ENCODE results near the gene USP10. TPM values are rescaled to one million over a fixed set of nuclear protein-coding genes. Genes with fewer than 3 reads are reported as not detected.

The USP10 gene
- total RNA-seq, 2 donors from 2014 or later, result 148 to 149 TPM

- Histone ChIP-seq H3K36me3 (ENCODE audit: control insufficient read depth, insufficient read depth, low read length) (peaks cover 28% of the 10 kb centered on the region), H3K9ac (ENCODE audit: extremely low read depth, low read length, poor library complexity, severe bottlenecking) (no peak overlapping the region), H3K4me3 (ENCODE audit: low read length) (no peak overlapping the region), H3K27me3 (ENCODE audit: control insufficient read depth, insufficient read depth, low read length, poor library complexity, severe bottlenecking) (no peaks in the 10 kb centered on the region), H3K27ac (ENCODE audit: low read depth, low read length) (no peak overlapping the region), H3K9me3 (ENCODE audit: control insufficient read depth, low read length) (no peaks in the 10 kb centered on the region), H3K4me1 (ENCODE audit: control insufficient read depth, insufficient read depth, low read length) (no peaks in the 10 kb centered on the region)
- TF ChIP-seq CTCF (conservative IDR thresholded peaks at IDR 0.05), result no peak
- Mint-ChIP-seq H3K36me3 (ENCODE audit: low read depth) (peaks cover 7% of the 10 kb centered on the region), H3K4me1 (peaks cover 59% of the 10 kb centered on the region), H3K4me3 (no peak overlapping the region), H3K9me3 (no peaks in the 10 kb centered on the region), H3K27me3 (ENCODE audit: insufficient read depth) (no peaks in the 10 kb centered on the region), H3K27ac (peak overlapping the region; percentile 84)
- 89 to 93% methylated on average over 12 of the region's 13 CpGs for WGBS, 2 experiments (ENCODE audit: insufficient coverage in 1 of 2, insufficient read length in 1 of 2)
- DNase-seq, result no peak
Measured at GRCh38 chr16:84712801-84713775, 13.3 kb downstream of the USP10 start.

GRCh38 chr16:84714028-84714427 lies 14.2 kb downstream of the USP10 start:
- Mint-ChIP-seq H3K9me3 (no peaks in the 10 kb centered on the region), H3K27me3 (ENCODE audit: insufficient read depth) (no peaks in the 10 kb centered on the region), H3K36me3 (ENCODE audit: low read depth) (peaks cover 7% of the 10 kb centered on the region), H3K4me1 (peaks cover 50% of the 10 kb centered on the region), H3K27ac (peak overlapping the region; percentile 84), H3K4me3 (no peak overlapping the region)
- no peak overlapping the region for H3K4me3 ChIP-seq (ENCODE audit: low read length)
- H3K4me1 ChIP-seq (ENCODE audit: control insufficient read depth, insufficient read depth, low read length), result no peaks in the 10 kb centered on the region
- H3K27me3 ChIP-seq (ENCODE audit: control insufficient read depth, insufficient read depth, low read length, poor library complexity, severe bottlenecking), result no peaks in the 10 kb centered on the region
- 90 to 92% methylated on average over 2 to 4 of the region's 6 CpGs for WGBS, 2 experiments (ENCODE audit: insufficient coverage in 1 of 2, insufficient read length in 1 of 2)
- no peak for DNase-seq
- peaks cover 28% of the 10 kb centered on the region for H3K36me3 ChIP-seq (ENCODE audit: control insufficient read depth, insufficient read depth, low read length)
- no peak overlapping the region for H3K9ac ChIP-seq (ENCODE audit: extremely low read depth, low read length, poor library complexity, severe bottlenecking)
- no peak for TF ChIP-seq CTCF (conservative IDR thresholded peaks at IDR 0.05)
- no peaks in the 10 kb centered on the region for H3K9me3 ChIP-seq (ENCODE audit: control insufficient read depth, low read length)
- no peak overlapping the region for H3K27ac ChIP-seq (ENCODE audit: low read depth, low read length)

- Histone ChIP-seq H3K4me1 (ENCODE audit: control insufficient read depth, insufficient read depth, low read length) (no peaks in the 10 kb centered on the region), H3K27ac (ENCODE audit: low read depth, low read length) (no peak overlapping the region), H3K4me3 (ENCODE audit: low read length) (no peak overlapping the region), H3K9ac (ENCODE audit: extremely low read depth, low read length, poor library complexity, severe bottlenecking) (no peak overlapping the region), H3K9me3 (ENCODE audit: control insufficient read depth, low read length) (no peaks in the 10 kb centered on the region), H3K27me3 (ENCODE audit: control insufficient read depth, insufficient read depth, low read length, poor library complexity, severe bottlenecking) (no peaks in the 10 kb centered on the region), H3K36me3 (ENCODE audit: control insufficient read depth, insufficient read depth, low read length) (peaks cover 36% of the 10 kb centered on the region)
- Mint-ChIP-seq H3K27ac (peak overlapping the region; percentile 77), H3K9me3 (no peaks in the 10 kb centered on the region), H3K36me3 (ENCODE audit: low read depth) (peaks cover 19% of the 10 kb centered on the region), H3K27me3 (ENCODE audit: insufficient read depth) (no peaks in the 10 kb centered on the region), H3K4me3 (no peak overlapping the region), H3K4me1 (peaks cover 42% of the 10 kb centered on the region)
- DNase-seq, result no peak
- no peak for TF ChIP-seq CTCF (conservative IDR thresholded peaks at IDR 0.05)
- 89 to 90% methylated on average over 2 to 3 of the region's 3 CpGs for WGBS, 2 experiments (ENCODE audit: insufficient coverage in 1 of 2, insufficient read length in 1 of 2)
Measured at GRCh38 chr16:84715424-84715823, 15.6 kb downstream of the USP10 start.
